IPS-18c (cell line): ENCODE measurements around the gene DDX6.
"Not testable (repeated sequence)": the region's sequence is repeated elsewhere in the genome, so short reads cannot be mapped to it uniquely, and the experiment has no call there.

Experiments
- H3K4me3 ChIP-seq: 2 replicates; pipeline ENCODE4 v1.7.0; 2013; ENCODE audit warnings: low read depth, mild to moderate bottlenecking, low read length, moderate library complexity; ENCODE audit not compliant: insufficient read depth
- H3K9me3 ChIP-seq: one replicate; pipeline ENCODE4 v1.6.1; 2013; ENCODE audit warnings: mild to moderate bottlenecking, low read length, moderate library complexity; ENCODE audit not compliant: control insufficient read depth, insufficient read depth

The DDX6 gene

GRCh38 chr11:118763041-118763440 is 27.9 kb downstream of the DDX6 start:
- Histone ChIP-seq H3K9me3 (no peaks in the 10 kb centered on the region), H3K4me3 (no peak overlapping the region)

- not testable (repeated sequence) for H3K4me3 ChIP-seq, H3K9me3 ChIP-seq
Observed at GRCh38 chr11:118761981-118762380, 29.0 kb downstream of the DDX6 start.

GRCh38 chr11:118757876-118758399 is 33.0 kb downstream of the DDX6 start:
- H3K4me3 ChIP-seq, result no peak overlapping the region
- no peaks in the 10 kb centered on the region for H3K9me3 ChIP-seq

GRCh38 chr11:118752654-118753053 is 38.3 kb downstream of the DDX6 start:
- no peak overlapping the region for H3K4me3 ChIP-seq
- H3K9me3 ChIP-seq, result no peaks in the 10 kb centered on the region

GRCh38 chr11:118749429-118749828 is 41.5 kb downstream of the DDX6 start:
- no peak overlapping the region for H3K4me3 ChIP-seq
- H3K9me3 ChIP-seq, result no peaks in the 10 kb centered on the region

- Histone ChIP-seq H3K4me3 (no peak overlapping the region), H3K9me3 (no peaks in the 10 kb centered on the region)
Observed at GRCh38 chr11:118748056-118748455, 42.9 kb downstream of the DDX6 start.

- H3K9me3 ChIP-seq, result no peaks in the 10 kb centered on the region
- no peak overlapping the region for H3K4me3 ChIP-seq
Observed at GRCh38 chr11:118746988-118747585, 43.9 kb downstream of the DDX6 start.

- Histone ChIP-seq H3K4me3 (no peak overlapping the region), H3K9me3 (no peaks in the 10 kb centered on the region)
Observed at GRCh38 chr11:118744046-118744445, 46.9 kb downstream of the DDX6 start.

GRCh38 chr11:118742304-118742703 is 48.7 kb downstream of the DDX6 start:
- no peaks in the 10 kb centered on the region for H3K9me3 ChIP-seq
- H3K4me3 ChIP-seq, result no peak overlapping the region

- Histone ChIP-seq H3K9me3 (no peaks in the 10 kb centered on the region), H3K4me3 (no peak overlapping the region)
Observed at GRCh38 chr11:118740892-118741291, 50.1 kb downstream of the DDX6 start.

- H3K9me3 ChIP-seq, result peaks cover 11% of the 10 kb centered on the region
- no peak overlapping the region for H3K4me3 ChIP-seq
Observed at GRCh38 chr11:118735203-118735602, 55.8 kb downstream of the DDX6 start.

GRCh38 chr11:118734031-118734430 is 56.9 kb downstream of the DDX6 start:
- Histone ChIP-seq H3K4me3 (no peak overlapping the region), H3K9me3 (peaks cover 11% of the 10 kb centered on the region)

- H3K4me3 ChIP-seq, result not testable (repeated sequence)
- H3K9me3 ChIP-seq, result peaks cover 11% of the 10 kb centered on the region
Observed at GRCh38 chr11:118729753-118730152, 61.2 kb downstream of the DDX6 start.

GRCh38 chr11:118728112-118728511 is 62.9 kb downstream of the DDX6 start:
- peak overlapping the region; percentile 36; the same call in 1 of the 2 replicates for H3K4me3 ChIP-seq
- peaks cover 11% of the 10 kb centered on the region for H3K9me3 ChIP-seq

GRCh38 chr11:118727721-118728066 is 63.3 kb downstream of the DDX6 start:
- Histone ChIP-seq H3K4me3 (peak overlapping the region; percentile 36; the same call in 1 of the 2 replicates), H3K9me3 (peaks cover 12% of the 10 kb centered on the region)

- peak overlapping the region; percentile 36 for H3K4me3 ChIP-seq
- H3K9me3 ChIP-seq, result peaks cover 13% of the 10 kb centered on the region
Observed at GRCh38 chr11:118727001-118727720, 63.8 kb downstream of the DDX6 start.

- H3K9me3 ChIP-seq, H3K4me3 ChIP-seq: not testable (repeated sequence)
Observed at GRCh38 chr11:118721478-118722015, 69.4 kb downstream of the DDX6 start.

GRCh38 chr11:118720740-118721139 is 70.2 kb downstream of the DDX6 start:
- not testable (repeated sequence) for H3K9me3 ChIP-seq, H3K4me3 ChIP-seq
